ENCODE data around the gene SFXN5.
"Not testable (repeated sequence)": the region's sequence is repeated elsewhere in the genome, so short reads cannot be mapped to it uniquely, and the experiment has no call there.

SFXN5 gene

DNA sequence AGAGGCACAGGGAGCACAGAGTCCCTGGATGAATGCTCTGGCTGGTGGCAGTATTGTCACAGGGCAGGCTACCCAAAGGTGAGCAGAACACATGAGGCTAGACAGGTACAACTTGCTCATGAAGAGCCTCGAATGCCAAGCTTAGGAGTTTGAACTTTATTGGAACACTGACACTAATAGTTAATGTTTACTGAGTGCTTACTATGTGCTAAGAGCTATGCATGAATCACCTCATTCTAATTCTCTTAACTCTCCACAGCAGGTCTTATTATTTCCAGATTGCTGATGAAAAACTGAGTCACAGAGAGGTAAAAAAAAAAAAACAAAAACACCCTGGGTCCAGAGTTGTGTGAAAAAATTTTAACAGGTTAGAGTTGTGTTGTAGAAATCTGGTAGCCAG, 160.3 kb downstream of the SFXN5 start:
- Mint-ChIP-seq H3K4me1 (peaks cover 13% of the 10 kb centered on the region), H3K4me3 (no peak overlapping the region), H3K36me3 (no peaks in the 10 kb centered on the region), H3K27me3 (peaks cover 68% of the 10 kb centered on the region), H3K9me3 (no peaks in the 10 kb centered on the region), H3K27ac (no peak overlapping the region)

DNA sequence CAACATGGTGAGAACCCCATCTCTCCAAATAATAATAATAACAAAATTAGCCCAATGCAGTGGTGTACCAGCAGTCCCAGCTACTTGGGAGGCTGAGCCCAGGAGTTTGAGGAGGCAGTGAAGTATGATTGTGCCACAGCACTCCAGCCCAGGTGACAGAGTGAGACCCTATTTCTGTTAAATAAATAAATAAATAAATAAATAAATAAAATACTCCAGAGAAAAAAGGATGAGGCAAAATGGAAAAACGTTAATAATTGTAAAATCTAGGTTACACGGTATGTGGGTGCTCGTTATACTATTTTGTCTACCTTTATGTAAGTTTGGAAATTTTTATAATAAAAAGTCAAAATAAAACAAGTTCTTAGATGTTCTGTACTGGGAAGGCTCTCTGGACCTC, 162.8 kb downstream of the SFXN5 start:
- Mint-ChIP-seq H3K9me3 (no peaks in the 10 kb centered on the region), H3K4me3 (no peak overlapping the region), H3K27ac (no peak overlapping the region), H3K4me1 (no peaks in the 10 kb centered on the region), H3K27me3 (peaks cover 56% of the 10 kb centered on the region), H3K36me3 (no peaks in the 10 kb centered on the region)

DNA sequence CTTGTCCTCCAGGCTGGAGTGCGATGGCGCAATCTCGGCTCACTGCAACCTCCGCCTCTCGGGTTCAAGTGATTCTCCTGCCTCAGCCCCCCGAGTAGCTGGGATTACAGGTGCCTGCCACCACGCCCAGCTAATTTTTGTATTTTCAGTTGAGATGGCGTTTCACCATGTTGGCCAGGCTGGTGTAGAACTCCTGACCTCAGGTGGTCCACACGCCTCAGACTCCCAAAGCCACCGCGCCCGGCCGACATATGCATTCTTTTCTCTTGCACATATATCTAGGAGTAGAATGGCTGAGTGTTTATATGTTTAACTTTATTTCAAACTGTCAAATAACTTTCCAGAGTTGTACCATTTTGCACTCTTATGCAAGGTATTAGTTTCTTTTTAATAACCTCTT, 164.1 kb downstream of the SFXN5 start:
- not testable (repeated sequence) for H3K9me3 Mint-ChIP-seq, H3K27ac Mint-ChIP-seq, H3K4me3 Mint-ChIP-seq, H3K4me1 Mint-ChIP-seq, H3K36me3 Mint-ChIP-seq
- H3K27me3 Mint-ChIP-seq, result peaks cover 56% of the 10 kb centered on the region

DNA sequence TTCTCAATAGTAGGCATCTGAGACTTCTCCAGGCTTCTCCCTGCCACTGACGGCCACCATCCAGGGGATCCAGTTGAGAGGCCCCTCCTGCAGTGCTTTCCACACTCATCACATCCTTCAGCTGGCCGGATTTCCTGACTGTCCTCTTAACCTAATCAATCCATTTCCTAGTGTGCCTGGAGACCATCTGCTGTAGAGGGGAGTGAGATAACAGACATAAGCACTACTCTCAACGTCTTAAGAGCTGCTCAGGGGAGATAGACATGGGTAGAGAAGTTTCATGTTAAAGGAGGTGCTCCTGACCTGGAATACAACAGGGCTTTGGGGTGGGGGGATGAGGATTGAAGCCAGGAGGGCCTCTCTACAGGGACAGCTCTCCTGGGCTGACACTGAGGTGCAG, 170.1 kb downstream of the SFXN5 start:
- Mint-ChIP-seq H3K27me3 (peaks cover 43% of the 10 kb centered on the region), H3K4me3 (no peak overlapping the region), H3K9me3 (no peaks in the 10 kb centered on the region), H3K36me3 (no peaks in the 10 kb centered on the region), H3K4me1 (no peaks in the 10 kb centered on the region), H3K27ac (no peak overlapping the region)

DNA sequence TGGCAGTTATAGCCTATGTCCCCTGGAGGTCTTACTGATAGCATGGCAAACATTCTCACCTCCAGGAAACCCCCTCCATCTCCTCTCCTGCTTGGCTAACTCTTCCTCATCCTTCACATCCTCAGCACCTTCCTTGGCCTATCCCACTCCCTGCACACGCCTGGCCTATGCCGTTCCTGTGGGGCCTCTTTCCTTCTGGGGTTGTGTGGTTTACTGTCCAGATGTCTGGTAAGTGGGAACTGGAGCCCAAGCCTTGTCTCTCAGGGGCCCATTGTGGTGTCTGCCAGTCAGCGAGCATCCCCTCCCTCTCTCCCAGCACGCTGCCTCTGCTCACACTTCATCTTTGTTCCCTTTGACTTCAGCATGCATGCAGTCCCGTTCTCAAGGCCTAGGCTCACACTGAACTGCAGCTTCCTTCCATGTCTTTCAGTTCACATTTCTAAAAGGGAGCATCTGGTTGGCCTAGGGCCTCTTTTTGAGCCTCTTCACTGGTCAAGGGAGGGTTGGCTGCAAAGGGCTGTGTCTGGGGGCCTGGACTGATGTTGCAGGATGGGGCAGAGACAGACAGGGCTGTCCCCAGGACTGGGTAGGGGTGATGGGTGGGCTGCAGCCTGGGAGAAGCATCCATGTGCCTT, 171.2 kb downstream of the SFXN5 start:
- H3K27me3 Mint-ChIP-seq, result peaks cover 44% of the 10 kb centered on the region
- H3K9me3 Mint-ChIP-seq, result no peaks in the 10 kb centered on the region
- peaks cover 5% of the 10 kb centered on the region for H3K4me1 Mint-ChIP-seq
- H3K4me3 Mint-ChIP-seq, result no peak overlapping the region
- no peaks in the 10 kb centered on the region for H3K36me3 Mint-ChIP-seq
- no peak overlapping the region for H3K27ac Mint-ChIP-seq

DNA sequence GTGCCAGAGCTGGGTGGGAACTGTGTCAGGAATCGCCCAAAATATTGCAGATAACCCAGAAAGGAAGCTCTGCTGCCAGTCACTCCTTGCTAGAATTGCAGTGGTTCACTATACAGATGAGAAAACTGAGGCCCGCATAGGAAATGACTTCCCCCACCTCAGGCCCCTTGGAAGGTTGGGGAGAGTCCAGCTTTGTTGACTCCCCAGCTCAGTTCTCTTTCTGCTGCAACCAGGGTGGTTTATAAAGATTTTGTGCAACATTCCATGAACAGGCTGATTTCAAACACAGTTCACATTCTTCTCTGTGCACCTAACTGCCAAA, 173.0 kb downstream of the SFXN5 start:
- Mint-ChIP-seq H3K27ac (no peak overlapping the region), H3K36me3 (no peaks in the 10 kb centered on the region), H3K4me1 (peaks cover 6% of the 10 kb centered on the region), H3K27me3 (peaks cover 47% of the 10 kb centered on the region), H3K4me3 (no peak overlapping the region), H3K9me3 (no peaks in the 10 kb centered on the region)

DNA sequence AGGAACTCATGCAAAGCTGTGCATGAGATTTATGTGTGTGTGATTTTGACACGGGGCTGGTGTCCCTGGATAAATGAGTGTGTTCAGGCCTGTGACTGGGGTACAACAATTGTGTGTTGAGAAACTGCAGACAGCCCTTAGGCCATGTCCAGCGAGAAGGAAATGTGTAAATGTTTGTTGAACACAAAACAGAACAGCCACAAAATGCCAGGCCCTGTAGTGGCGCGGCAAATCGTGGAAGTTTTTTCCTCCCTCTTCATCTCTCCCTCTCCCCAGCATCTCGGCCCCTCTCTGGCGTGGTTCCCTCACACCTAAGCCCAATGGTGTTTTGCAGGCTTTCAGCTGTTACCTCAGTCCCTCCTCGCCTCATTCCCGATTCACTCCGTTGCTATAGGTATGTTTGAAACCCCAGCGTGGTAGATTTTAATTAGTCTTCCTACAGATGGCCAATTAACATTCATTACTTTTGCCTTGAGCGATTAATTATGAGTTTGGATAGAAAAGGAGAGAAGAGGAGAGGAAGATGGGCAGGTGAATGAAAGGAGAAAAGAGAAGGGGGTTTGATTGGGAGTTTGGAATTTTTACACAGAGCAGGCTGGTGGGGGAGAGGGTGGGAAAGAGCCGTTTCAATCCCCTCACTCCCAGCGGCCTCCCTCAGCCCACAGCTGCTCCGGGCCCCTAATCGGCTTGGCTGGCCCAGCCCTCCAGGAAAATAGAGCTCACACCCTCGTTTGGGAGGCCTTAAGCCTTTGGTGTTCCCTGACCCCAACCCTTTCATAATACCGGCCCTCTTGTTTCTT, 173.5 kb downstream of the SFXN5 start:
- Mint-ChIP-seq H3K9me3 (no peaks in the 10 kb centered on the region), H3K36me3 (no peaks in the 10 kb centered on the region), H3K27me3 (peaks cover 44% of the 10 kb centered on the region), H3K4me1 (peaks cover 6% of the 10 kb centered on the region), H3K4me3 (no peak overlapping the region), H3K27ac (no peak overlapping the region)

DNA sequence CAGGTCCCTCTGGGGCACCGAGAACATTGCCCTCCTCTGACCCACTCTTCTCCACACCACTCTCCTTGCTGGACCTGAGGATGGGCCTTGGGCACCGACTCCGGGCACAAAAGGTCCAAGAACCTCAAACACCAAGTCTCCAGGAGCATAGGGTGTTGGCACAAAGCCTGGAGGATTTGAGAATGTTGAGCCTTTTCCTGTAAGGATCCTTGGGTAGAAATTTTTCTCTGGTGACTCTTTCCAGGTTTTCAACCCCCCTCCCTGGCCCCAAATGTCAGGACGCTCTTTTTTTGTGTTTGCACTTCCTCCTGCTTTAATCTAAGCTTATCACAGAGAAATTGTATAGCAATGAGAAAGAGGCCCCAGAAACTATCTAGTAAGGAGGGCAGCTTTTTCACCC, 175.1 kb downstream of the SFXN5 start:
- peaks cover 42% of the 10 kb centered on the region for H3K27me3 Mint-ChIP-seq
- H3K27ac Mint-ChIP-seq, result no peak overlapping the region
- no peaks in the 10 kb centered on the region for H3K9me3 Mint-ChIP-seq
- H3K36me3 Mint-ChIP-seq, result no peaks in the 10 kb centered on the region
- H3K4me3 Mint-ChIP-seq, result no peak overlapping the region
- H3K4me1 Mint-ChIP-seq, result peaks cover 6% of the 10 kb centered on the region

DNA sequence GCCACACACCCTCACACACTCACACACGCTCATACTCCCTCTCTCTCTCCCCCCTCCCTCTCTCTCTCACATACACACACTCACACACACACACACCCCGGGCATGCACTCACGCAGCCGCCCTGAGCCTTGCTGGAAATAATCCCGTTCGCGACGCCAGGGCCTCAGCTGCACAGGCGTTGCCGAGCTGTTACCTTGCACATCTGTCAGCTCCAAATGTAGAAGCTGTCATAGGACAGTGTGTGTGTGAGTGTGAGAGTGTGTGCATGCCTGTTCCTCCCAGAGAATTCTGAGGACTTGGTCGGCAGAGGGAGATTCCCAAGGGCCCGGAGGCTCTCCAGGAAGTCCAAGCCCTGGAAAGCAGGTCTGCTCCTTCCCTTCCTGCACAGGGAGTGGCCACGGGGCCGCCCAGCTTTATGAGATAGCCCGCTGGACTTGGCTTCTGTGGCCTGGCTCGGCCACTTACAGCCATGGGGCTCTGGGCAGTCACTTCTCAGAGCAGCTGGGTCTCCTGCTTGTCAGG, 175.7 kb downstream of the SFXN5 start:
- H3K27me3 Mint-ChIP-seq, result peaks cover 37% of the 10 kb centered on the region
- no peaks in the 10 kb centered on the region for H3K36me3 Mint-ChIP-seq
- no peak overlapping the region for H3K27ac Mint-ChIP-seq
- peaks cover 6% of the 10 kb centered on the region for H3K4me1 Mint-ChIP-seq
- H3K4me3 Mint-ChIP-seq, result no peak overlapping the region
- no peaks in the 10 kb centered on the region for H3K9me3 Mint-ChIP-seq

DNA sequence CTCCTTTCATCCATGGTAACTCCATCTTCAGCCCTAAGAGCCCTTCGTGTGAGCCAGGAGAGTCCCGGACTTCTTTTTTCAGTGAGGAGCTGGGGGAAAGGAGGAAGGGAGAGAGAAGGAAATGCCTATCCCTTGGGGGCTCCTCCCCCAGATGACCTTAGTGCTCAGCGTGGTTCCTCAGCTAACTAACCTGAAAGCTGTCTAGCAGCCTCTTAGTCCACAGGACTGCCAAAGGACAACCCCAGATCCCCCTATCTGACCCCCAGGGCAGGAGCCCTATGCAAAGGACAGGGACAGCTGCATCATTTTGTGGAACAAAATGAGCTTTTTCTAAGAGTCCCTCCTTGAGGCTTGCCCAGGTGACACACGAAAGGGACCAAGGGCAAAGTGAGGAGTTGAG, 176.4 kb downstream of the SFXN5 start:
- Mint-ChIP-seq H3K4me3 (no peak overlapping the region), H3K27ac (no peak overlapping the region), H3K9me3 (no peaks in the 10 kb centered on the region), H3K27me3 (peaks cover 35% of the 10 kb centered on the region), H3K4me1 (peaks cover 6% of the 10 kb centered on the region), H3K36me3 (no peaks in the 10 kb centered on the region)

DNA sequence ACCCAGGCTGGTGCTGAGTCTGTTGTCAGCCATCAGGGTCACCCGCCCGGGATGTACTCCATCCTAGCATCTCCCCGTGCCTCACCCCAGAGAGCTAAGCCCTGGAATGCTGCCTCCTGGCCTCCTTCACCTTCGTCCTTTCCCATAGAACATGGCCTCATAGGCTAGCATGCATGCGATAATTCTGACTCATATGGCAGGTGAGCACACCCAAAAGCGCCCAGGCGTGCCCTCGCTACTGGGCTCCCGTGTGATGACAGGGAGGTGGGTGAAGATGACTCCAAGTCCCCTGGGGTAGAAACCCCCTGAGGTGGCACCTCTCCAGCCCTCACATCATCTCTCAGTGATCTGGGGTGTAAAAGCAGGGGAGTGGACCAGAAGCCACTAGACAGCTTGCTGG, 177.0 kb downstream of the SFXN5 start:
- Mint-ChIP-seq H3K27ac (no peak overlapping the region), H3K4me1 (peaks cover 6% of the 10 kb centered on the region), H3K36me3 (no peaks in the 10 kb centered on the region), H3K27me3 (peaks cover 40% of the 10 kb centered on the region), H3K4me3 (no peak overlapping the region), H3K9me3 (no peaks in the 10 kb centered on the region)

DNA sequence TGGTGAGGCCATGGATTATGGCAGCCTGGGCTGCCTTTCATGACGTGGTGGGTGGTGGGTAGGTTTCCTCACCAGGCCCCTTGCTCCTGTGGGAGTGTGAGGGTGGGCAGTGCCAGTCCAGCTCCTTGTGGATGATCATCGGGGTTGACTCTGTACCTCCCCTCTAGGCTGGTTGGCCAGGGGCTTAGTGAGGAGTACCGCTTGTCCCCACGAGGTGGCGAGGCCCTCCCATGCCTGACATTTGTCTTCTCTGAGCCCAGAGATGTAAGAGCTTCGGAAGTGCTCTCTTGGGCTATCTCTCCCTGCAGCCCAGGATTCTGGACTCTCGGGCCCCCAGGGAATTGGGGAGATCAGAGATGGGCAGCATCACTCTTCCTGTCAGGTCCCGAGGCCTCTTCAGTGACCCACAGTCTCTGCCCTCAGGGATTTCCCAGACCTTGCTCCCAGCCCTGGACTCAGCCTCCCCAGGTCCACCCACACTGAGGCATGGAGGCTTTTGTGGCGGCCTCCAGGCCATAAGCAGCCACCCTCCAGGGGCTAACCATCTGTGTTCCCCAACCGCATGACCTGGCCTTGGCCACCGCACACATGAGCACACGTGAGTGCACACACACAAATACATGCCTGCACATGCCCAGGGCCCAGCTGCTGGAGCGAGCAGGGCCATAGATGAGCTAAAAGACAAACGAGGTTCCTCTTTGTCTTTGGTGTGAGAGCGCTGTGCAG, 177.8 kb downstream of the SFXN5 start:
- Mint-ChIP-seq H3K27ac (no peak overlapping the region), H3K4me1 (peaks cover 6% of the 10 kb centered on the region), H3K4me3 (no peak overlapping the region), H3K36me3 (no peaks in the 10 kb centered on the region), H3K9me3 (no peaks in the 10 kb centered on the region), H3K27me3 (peaks cover 44% of the 10 kb centered on the region)

DNA sequence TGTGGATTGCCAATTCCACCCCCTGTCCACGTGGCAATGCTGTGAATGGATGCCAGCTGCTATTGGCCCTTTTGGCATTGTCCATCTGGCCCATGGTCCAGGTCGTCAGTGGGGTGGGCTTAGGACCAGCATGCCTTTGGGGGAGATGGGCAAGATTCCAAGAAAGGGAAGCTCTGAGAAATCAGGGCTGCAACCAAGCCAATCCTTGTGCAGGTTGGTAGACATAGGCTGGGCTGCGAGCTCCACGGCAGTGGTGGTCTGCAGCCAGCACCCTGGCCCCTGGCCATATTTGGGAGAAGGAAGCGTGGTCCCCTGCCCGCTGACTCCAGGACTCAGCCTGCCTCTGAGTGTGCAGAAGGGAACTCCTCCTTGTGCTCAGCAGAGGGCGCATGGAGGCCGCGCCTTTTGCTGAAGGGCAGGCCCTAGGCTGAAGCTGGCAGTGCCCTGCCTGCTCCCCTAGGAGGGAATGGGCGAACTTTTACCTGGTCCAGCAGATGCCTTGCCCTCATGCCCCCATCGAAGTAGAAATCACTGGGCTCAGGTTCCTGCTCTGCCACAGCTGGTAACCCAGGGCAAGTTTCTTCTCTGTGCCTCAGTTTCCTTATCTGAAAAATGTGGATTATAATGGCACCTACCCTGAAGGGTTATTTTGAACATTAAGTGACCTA, 178.9 kb downstream of the SFXN5 start:
- Mint-ChIP-seq H3K27me3 (peaks cover 44% of the 10 kb centered on the region), H3K4me1 (peaks cover 10% of the 10 kb centered on the region), H3K9me3 (no peaks in the 10 kb centered on the region), H3K27ac (no peak overlapping the region), H3K36me3 (no peaks in the 10 kb centered on the region), H3K4me3 (no peak overlapping the region)
